Measurements from ENCODE around the gene CHD9. TPM values are rescaled to one million over a fixed set of nuclear protein-coding genes. Genes with fewer than 3 reads are reported as not detected.
"Not testable (repeated sequence)": the region's sequence is repeated elsewhere in the genome, so short reads cannot be mapped to it uniquely, and the experiment has no call there.

CHD9 gene
- total RNA-seq, 4 donors from 2014 or later, result 46.8 to 85.5 (median 55.6) TPM

DNA sequence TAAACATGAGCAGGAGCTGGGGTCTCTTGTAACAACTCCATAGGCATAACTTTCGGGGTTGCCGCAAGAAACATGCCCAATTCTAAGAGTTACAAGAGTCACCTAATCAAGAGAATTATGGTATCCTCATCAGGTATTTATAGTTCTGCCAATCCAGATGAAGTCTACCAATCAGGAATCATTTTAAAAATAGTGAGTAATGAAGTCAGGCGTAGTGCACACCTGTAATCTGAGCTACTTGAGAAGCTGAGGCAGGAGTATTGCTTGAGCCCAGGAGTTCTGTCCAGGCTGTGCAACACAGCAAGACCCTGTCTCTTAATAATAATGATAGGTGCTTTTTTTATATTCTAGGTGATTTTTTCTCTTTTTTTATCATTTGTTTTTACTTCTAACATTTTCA is 251.0 kb downstream of the CHD9 start:
- Histone ChIP-seq H3K9me3 (no peaks in the 10 kb centered on the region), H3K4me3 (no peak overlapping the region), H3K4me1 (no peaks in the 10 kb centered on the region), H3K27me3 (no peaks in the 10 kb centered on the region), H3K27ac (no peak overlapping the region), H3K36me3 (peaks cover 2 to 84% of the 10 kb centered on the region in 2 donors)
- TF ChIP-seq, protein P1, sequence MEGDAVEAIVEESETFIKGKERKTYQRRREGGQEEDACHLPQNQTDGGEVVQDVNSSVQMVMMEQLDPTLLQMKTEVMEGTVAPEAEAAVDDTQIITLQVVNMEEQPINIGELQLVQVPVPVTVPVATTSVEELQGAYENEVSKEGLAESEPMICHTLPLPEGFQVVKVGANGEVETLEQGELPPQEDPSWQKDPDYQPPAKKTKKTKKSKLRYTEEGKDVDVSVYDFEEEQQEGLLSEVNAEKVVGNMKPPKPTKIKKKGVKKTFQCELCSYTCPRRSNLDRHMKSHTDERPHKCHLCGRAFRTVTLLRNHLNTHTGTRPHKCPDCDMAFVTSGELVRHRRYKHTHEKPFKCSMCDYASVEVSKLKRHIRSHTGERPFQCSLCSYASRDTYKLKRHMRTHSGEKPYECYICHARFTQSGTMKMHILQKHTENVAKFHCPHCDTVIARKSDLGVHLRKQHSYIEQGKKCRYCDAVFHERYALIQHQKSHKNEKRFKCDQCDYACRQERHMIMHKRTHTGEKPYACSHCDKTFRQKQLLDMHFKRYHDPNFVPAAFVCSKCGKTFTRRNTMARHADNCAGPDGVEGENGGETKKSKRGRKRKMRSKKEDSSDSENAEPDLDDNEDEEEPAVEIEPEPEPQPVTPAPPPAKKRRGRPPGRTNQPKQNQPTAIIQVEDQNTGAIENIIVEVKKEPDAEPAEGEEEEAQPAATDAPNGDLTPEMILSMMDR (IDR thresholded peaks at IDR 0.05), result no peak
- 89 to 92% methylated on average over 3 of the region's 3 CpGs for WGBS, 2 donors (ENCODE audit: low coverage in 1 of 2)
- no peak for ATAC-seq

DNA sequence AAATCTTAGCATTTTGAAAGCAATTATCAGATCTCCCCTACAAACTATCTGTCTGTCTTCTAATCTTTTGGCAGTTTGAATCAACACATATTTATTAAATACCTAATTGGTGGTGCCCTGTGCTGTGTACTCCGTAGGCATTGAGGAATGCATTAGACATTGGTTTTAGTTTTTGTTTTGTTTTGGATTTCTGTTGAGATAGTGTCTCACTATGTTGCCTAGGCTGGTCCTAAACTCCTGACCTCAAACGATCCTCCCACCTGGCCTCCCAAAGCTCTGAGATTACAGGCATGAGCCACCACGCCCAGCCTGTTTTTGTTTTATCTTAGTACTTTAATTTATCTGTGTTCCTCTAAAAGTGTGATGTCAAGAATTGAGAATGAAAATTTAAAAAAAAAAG is 254.7 kb downstream of the CHD9 start:
- no peak for ATAC-seq
- Histone ChIP-seq H3K4me1 (no peaks in the 10 kb centered on the region), H3K4me3 (no peak overlapping the region), H3K27me3 (no peaks in the 10 kb centered on the region), H3K36me3 (peaks cover 0 to 97% of the 10 kb centered on the region in 2 donors), H3K27ac (no peak overlapping the region), H3K9me3 (no peaks in the 10 kb centered on the region)
- 80 to 98% methylated on average over 3 of the region's 3 CpGs for WGBS, 2 donors (ENCODE audit: low coverage in 1 of 2)
- no peak for TF ChIP-seq POLR2AphosphoS5 (IDR thresholded peaks at IDR 0.05)
- TF ChIP-seq POLR2A (IDR thresholded peaks at IDR 0.05), result no peak
- no peak for TF ChIP-seq EP300 (IDR thresholded peaks at IDR 0.05)
- TF ChIP-seq, protein P1 (IDR thresholded peaks at IDR 0.05), result no peak

DNA sequence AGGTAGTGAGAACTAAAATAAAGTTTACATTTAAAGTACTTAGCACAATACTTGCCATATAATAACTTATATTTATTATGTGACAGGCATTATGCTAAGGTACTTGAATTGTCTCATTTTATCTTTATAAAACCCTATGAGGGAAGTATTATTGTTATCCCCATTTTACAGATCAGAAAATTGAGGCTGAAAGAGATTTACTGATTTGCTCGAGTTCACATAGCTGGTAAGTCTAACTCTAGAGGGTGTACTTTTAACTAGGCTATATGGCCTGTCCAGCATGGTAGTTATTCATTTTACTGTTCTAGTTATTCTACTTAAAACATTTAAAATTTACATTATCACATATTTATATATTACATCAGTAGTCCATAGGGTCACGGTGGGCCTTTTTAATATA is 266.2 kb downstream of the CHD9 start:
- 90 to 100% methylated on average over 2 of the region's 2 CpGs for WGBS, 2 donors (ENCODE audit: low coverage in 1 of 2)
- no peak for ATAC-seq
- no peak for TF ChIP-seq EP300 (IDR thresholded peaks at IDR 0.05)
- TF ChIP-seq, protein P1 (IDR thresholded peaks at IDR 0.05), result no peak
- TF ChIP-seq POLR2AphosphoS5 (IDR thresholded peaks at IDR 0.05), result no peak
- TF ChIP-seq POLR2A (IDR thresholded peaks at IDR 0.05), result no peak
- Histone ChIP-seq H3K36me3 (peaks cover 7 to 100% of the 10 kb centered on the region in 2 donors), H3K4me1 (no peaks in the 10 kb centered on the region), H3K9me3 (no peaks in the 10 kb centered on the region), H3K27me3 (no peaks in the 10 kb centered on the region), H3K27ac (no peak overlapping the region), H3K4me3 (no peak overlapping the region)

DNA sequence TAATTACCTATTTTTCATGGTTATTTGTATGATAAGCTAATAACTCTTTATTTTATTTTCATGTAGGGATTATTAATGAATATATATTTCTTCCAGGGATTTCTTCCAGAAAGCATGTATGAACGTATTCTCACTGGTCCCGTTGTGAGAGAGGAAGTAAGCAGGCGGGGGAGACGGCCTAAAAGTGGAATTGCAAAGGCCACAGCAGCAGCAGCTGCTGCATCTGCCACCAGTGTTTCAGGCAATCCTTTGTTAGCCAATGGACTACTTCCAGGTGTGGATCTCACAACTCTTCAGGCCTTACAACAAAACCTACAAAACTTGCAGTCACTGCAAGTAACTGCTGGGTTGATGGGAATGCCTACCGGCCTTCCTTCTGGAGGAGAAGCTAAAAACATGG is 269.1 kb downstream of the CHD9 start:
- Histone ChIP-seq H3K36me3 (peaks cover 0 to 82% of the 10 kb centered on the region in 2 donors), H3K4me3 (no peak overlapping the region), H3K9me3 (peaks cover 0 to 4% (median 0%) of the 10 kb centered on the region in 3 donors), H3K27me3 (no peaks in the 10 kb centered on the region), H3K4me1 (no peaks in the 10 kb centered on the region), H3K27ac (no peak overlapping the region)
- WGBS, 2 donors (ENCODE audit: low coverage in 1 of 2), result 84 to 90% methylated on average over 5 of the region's 5 CpGs
- TF ChIP-seq POLR2A (IDR thresholded peaks at IDR 0.05), result no peak
- no peak for TF ChIP-seq EP300 (IDR thresholded peaks at IDR 0.05)
- TF ChIP-seq, protein P1 (IDR thresholded peaks at IDR 0.05), result no peak
- TF ChIP-seq POLR2AphosphoS5 (IDR thresholded peaks at IDR 0.05), result no peak
- no peak for ATAC-seq

DNA sequence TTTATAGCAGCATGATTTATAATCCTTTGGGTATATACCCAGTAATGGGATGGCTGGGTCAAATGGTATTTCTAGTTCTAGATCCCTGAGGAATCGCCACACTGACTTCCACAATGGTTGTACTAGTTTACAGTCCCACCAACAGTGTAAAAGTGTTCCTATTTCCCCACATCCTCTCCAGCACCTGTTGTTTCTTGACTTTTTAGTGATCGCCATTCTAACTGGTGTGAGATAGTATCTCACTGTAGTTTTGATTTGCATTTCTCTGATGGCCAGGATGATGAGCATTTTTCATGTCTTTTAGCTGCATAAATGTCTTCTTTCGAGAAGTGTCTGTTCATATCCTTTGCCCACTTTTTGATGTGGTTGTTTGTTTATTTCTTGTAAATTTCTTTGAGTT is 276.2 kb downstream of the CHD9 start:
- not testable (repeated sequence) for ATAC-seq, H3K27ac ChIP-seq, H3K27me3 ChIP-seq, H3K4me3 ChIP-seq, H3K4me1 ChIP-seq
- 82 to 100% methylated on average over 2 of the region's 3 CpGs for WGBS, 2 donors (ENCODE audit: low coverage in 1 of 2)
- peaks cover 0 to 15% (median 0%) of the 10 kb centered on the region in 3 donors for H3K9me3 ChIP-seq
- peaks cover 0 to 11% of the 10 kb centered on the region in 2 donors for H3K36me3 ChIP-seq
